Amniotic stem cell (primary cell): ENCODE results near the gene MLLT1.

Experiments
- DNase-seq: peaks from one replicate; lab custom pipeline; 2025; lab: John Stamatoyannopoulos, UW

MLLT1 gene

GRCh38 chr19:6221878-6222746, 57.7 kb downstream of the MLLT1 start:
- DNase-seq: no peak

- DNase-seq: no peak
Measured at GRCh38 chr19:6221220-6221877, 58.4 kb downstream of the MLLT1 start.

GRCh38 chr19:6220385-6221191, 59.2 kb downstream of the MLLT1 start:
- DNase-seq: no peak

- no peak for DNase-seq
Measured at GRCh38 chr19:6219586-6220290, 60.0 kb downstream of the MLLT1 start.

- DNase-seq: no peak
Measured at GRCh38 chr19:6219147-6219525, 60.6 kb downstream of the MLLT1 start.

- peak; percentile 65 for DNase-seq
Measured at GRCh38 chr19:6218491-6219146, 61.2 kb downstream of the MLLT1 start.

GRCh38 chr19:6217752-6218334, 61.9 kb downstream of the MLLT1 start:
- DNase-seq: no peak

GRCh38 chr19:6216996-6217751, 62.6 kb downstream of the MLLT1 start:
- DNase-seq: no peak

- no peak for DNase-seq
Measured at GRCh38 chr19:6216236-6216995, 63.4 kb downstream of the MLLT1 start.

- DNase-seq: no peak
Measured at GRCh38 chr19:6215701-6216235, 64.0 kb downstream of the MLLT1 start.

GRCh38 chr19:6214881-6215541, 64.8 kb downstream of the MLLT1 start:
- no peak for DNase-seq

GRCh38 chr19:6213696-6214641, 65.8 kb downstream of the MLLT1 start:
- no peak for DNase-seq

- no peak for DNase-seq
Measured at GRCh38 chr19:6213266-6213595, 66.5 kb downstream of the MLLT1 start.

- no peak for DNase-seq
Measured at GRCh38 chr19:6212403-6213265, 67.1 kb downstream of the MLLT1 start.

GRCh38 chr19:6211632-6212402, 68.0 kb downstream of the MLLT1 start:
- no peak for DNase-seq
